Hepatocyte (in vitro differentiated cells): ENCODE measurements around the gene MAPK4.

ENCODE experiments used
- EZH2 ChIP-seq: fragments of 200-600 bp; sonication (generic); IDR thresholded peaks from 2 replicates; pipeline ENCODE4 v1.6.1; 2016; ENCODE audit warnings: antibody characterized with exemption, mild to moderate bottlenecking, borderline replicate concordance
- EZH2phosphoT487 ChIP-seq: fragments of 200-600 bp; sonication (generic); IDR thresholded peaks from one replicate; pipeline ENCODE4 v1.6.1; 2018; ENCODE audit warnings: antibody characterized with exemption, mild to moderate bottlenecking, low read depth, moderate library complexity; ENCODE audit not compliant: unreplicated experiment, severe bottlenecking
- TF ChIP-seq, protein P1 (sequence below): fragments of 200-600 bp; sonication (generic); IDR thresholded peaks from 2 replicates; pipeline ENCODE4 v1.5.1; 2016; ENCODE audit warnings: antibody characterized with exemption, mild to moderate bottlenecking; ENCODE audit not compliant: poor library complexity

DNA sequence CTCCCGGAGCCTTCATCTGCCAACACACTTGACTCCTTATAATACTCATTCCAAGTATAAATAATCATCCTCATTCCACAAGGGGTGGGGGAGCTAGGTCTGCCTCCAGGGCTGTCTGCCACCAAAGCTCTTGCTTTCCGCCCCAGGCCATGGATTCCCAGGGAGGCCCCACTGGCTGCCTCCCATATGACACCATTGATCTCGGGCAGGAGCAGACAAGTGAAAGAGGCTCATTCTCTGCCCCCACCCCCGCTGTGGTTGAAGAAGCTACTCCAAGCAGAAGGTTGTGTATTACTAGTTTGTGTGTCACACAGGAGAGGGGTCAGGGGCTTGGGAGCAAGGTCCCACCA, 160.4 kb downstream of the MAPK4 start:
- TF ChIP-seq, protein P1, sequence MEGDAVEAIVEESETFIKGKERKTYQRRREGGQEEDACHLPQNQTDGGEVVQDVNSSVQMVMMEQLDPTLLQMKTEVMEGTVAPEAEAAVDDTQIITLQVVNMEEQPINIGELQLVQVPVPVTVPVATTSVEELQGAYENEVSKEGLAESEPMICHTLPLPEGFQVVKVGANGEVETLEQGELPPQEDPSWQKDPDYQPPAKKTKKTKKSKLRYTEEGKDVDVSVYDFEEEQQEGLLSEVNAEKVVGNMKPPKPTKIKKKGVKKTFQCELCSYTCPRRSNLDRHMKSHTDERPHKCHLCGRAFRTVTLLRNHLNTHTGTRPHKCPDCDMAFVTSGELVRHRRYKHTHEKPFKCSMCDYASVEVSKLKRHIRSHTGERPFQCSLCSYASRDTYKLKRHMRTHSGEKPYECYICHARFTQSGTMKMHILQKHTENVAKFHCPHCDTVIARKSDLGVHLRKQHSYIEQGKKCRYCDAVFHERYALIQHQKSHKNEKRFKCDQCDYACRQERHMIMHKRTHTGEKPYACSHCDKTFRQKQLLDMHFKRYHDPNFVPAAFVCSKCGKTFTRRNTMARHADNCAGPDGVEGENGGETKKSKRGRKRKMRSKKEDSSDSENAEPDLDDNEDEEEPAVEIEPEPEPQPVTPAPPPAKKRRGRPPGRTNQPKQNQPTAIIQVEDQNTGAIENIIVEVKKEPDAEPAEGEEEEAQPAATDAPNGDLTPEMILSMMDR = no peak
- TF ChIP-seq EZH2 (no peak), EZH2phosphoT487 (no peak)
